ENCODE data around the gene HIPK2.

HIPK2 gene

DNA sequence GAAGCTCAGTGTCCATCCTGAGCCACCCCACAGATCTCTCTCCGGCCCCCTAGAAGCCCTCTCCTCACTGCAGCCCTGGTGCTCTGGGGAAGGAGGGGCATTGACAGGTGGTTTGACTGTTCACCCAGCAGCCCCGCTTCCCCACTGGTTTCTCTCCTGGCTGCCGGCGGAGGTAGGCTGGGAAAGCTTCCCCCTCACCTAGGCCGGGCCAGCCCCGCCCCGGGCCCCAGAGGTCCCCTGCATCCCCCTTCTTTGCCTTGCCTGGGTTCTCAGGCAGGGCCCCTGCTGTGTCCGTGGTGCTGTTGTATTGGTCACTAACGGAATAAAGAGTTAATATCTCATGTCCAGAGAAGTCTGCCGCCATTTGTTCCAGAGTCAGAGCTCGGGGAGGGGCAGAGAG lies 233.2 kb downstream of the HIPK2 start:
- Histone ChIP-seq H3K4me1 (ENCODE audit: control insufficient read depth, insufficient read depth, low read length) (peaks cover 2% of the 10 kb centered on the region), H3K9ac (ENCODE audit: low read length in 2 of 2) (no peak overlapping the region), H3K9me3 (ENCODE audit: control insufficient read depth in 2 of 2, low read length in 2 of 2) (no peaks in the 10 kb centered on the region), H3K4me3 (ENCODE audit: low read length in 2 of 2) (no peak overlapping the region), H3K27ac (ENCODE audit: low read length) (no peak overlapping the region), H3K36me3 (ENCODE audit: control insufficient read depth in 2 of 2, insufficient read depth in 2 of 2, low read length in 2 of 2) (no peaks in the 10 kb centered on the region), H3K27me3 (ENCODE audit: control insufficient read depth in 1 of 2, insufficient read depth in 2 of 2, low read length in 2 of 2) (no peaks in the 10 kb centered on the region)

DNA sequence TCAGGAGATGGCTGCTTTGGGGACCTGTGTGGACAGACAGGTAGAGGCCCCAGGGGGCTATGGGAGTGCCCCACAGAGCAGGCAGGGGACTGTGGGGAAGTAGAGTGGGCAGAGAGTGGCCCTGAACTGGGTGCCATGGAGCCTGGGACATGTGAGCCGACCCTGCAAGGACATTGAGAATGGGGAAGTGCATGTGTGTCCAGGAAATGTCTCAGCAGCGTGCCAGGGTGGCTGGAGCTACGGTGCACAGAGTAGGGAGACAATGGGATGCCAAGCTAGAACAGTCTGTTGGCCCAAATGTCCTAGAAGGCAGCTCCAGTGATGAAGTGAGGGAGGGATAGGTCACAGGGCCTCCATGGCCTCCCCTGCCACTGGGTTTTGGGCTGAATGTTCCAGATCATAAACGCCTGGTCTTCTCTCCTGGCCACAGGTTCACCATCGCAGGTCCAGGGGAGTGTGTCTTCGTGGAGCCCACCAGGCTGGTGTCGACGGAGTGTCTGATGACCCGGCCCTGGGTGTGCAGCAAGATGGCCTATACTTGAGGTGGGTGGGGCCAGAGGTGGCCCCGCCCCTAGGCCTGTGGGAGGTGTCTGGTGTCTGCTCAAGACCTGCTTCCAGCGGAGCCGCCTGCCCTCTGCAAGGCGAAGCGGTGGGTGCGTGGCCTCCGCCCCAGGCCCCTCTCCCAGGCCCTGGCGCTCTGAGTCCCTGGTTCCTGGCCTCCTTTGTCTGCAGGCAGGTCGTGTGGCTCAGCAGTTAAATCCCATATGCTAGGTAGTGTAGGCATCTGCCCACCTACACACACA lies 233.8 kb downstream of the HIPK2 start:
- Histone ChIP-seq H3K9me3 (ENCODE audit: control insufficient read depth in 2 of 2, low read length in 2 of 2) (no peaks in the 10 kb centered on the region), H3K27ac (ENCODE audit: low read length) (no peak overlapping the region), H3K36me3 (ENCODE audit: control insufficient read depth in 2 of 2, insufficient read depth in 2 of 2, low read length in 2 of 2) (no peaks in the 10 kb centered on the region)

DNA sequence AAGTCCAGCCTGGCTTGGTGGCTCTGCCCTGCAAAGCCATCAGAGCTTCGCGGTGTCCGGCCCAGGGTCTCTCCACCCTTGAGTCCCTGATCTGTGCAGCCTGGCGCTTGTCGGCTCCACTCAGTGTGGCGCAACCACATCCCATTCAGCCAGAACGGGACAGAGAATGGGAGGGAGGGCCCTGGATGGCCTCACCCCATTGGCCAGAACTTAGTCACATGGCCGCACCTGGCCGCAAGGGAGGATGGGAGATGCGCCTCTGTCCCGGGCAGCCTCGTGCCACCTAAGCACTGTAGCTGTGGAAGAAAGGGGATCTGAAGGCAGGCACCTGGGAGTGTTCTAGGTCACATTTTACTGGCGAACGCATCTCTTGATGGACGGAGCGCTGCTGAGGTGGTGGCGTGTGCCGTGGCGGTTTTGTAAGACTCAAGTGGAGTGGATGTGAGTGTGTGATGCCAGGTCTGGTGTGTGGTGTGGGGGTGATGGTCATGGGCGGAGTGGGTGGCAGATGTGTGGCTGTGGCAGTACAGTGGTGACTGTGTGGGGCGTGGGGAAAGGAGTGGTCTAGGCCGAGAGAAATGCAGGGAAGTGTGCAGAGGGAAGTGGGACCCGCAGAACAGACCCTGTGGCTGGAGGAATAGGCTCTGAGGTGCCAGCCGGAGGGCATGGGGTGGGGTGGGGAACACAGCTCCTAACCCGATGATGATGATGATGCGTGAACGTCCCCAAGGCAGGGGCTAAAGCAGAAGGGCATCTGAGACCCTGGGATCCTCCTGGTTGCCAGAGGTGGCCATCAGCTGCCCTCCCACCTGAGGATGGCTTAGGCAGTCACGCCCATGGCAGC lies 235.3 kb downstream of the HIPK2 start:
- no peaks in the 10 kb centered on the region for H3K9me3 ChIP-seq (ENCODE audit: control insufficient read depth in 2 of 2, low read length in 2 of 2)
- H3K4me3 ChIP-seq (ENCODE audit: low read length in 2 of 2): no peak overlapping the region
- H3K27ac ChIP-seq (ENCODE audit: low read length): no peak overlapping the region
- no peak overlapping the region for H3K9ac ChIP-seq (ENCODE audit: low read length in 2 of 2)
- H3K4me1 ChIP-seq (ENCODE audit: control insufficient read depth, insufficient read depth, low read length): peaks cover 8% of the 10 kb centered on the region
- no peaks in the 10 kb centered on the region for H3K27me3 ChIP-seq (ENCODE audit: control insufficient read depth in 1 of 2, insufficient read depth in 2 of 2, low read length in 2 of 2)
- no peaks in the 10 kb centered on the region for H3K36me3 ChIP-seq (ENCODE audit: control insufficient read depth in 2 of 2, insufficient read depth in 2 of 2, low read length in 2 of 2)

More for the DNA sequence above, 233.8 kb downstream of the HIPK2 start:
- Histone ChIP-seq H3K4me1 (ENCODE audit: control insufficient read depth, insufficient read depth, low read length) (peaks cover 6% of the 10 kb centered on the region), H3K27me3 (ENCODE audit: control insufficient read depth in 1 of 2, insufficient read depth in 2 of 2, low read length in 2 of 2) (no peaks in the 10 kb centered on the region), H3K4me3 (ENCODE audit: low read length in 2 of 2) (no peak overlapping the region), H3K9ac (ENCODE audit: low read length in 2 of 2) (no peak overlapping the region)

DNA sequence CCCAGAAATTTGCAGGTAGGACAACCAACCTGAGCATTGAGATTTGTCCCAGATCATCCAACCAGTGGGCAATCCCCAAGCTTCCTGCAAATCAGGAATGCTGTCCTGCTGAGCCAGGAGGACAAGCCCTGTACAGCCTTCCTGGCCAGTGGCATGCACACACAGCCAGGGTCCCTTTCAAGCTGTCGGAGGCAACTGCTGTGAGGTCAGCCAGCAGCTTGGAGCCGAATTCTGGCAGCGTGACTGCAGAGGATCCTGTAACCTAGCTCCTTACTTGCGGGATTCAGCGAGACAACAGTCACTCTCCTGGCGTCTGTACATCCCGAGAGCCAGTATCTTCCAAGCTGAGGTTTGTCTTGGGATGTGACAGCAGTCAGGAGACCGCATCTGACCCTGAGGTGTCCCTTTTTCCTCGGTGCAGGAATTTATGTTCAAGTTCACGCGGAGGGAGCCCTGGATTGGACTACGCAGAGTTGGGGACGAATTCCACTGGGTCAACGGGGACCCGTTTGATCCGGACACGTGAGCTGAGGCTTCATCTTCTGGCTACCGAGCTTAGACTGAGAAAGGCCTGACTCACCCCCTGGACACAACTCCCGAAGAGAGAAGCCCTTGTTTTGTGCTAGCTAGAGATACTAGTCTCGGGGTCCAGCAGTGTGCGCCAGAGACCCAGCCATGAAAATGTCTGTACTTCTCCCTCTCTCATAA lies 236.0 kb downstream of the HIPK2 start:
- no peaks in the 10 kb centered on the region for H3K27me3 ChIP-seq (ENCODE audit: control insufficient read depth in 1 of 2, insufficient read depth in 2 of 2, low read length in 2 of 2)
- H3K36me3 ChIP-seq (ENCODE audit: control insufficient read depth in 2 of 2, insufficient read depth in 2 of 2, low read length in 2 of 2): no peaks in the 10 kb centered on the region
- H3K4me1 ChIP-seq (ENCODE audit: control insufficient read depth, insufficient read depth, low read length): peaks cover 8% of the 10 kb centered on the region
- H3K9me3 ChIP-seq (ENCODE audit: control insufficient read depth in 2 of 2, low read length in 2 of 2): no peaks in the 10 kb centered on the region
- H3K9ac ChIP-seq (ENCODE audit: low read length in 2 of 2): no peak overlapping the region
- no peak overlapping the region for H3K4me3 ChIP-seq (ENCODE audit: low read length in 2 of 2)
- H3K27ac ChIP-seq (ENCODE audit: low read length): no peak overlapping the region

DNA sequence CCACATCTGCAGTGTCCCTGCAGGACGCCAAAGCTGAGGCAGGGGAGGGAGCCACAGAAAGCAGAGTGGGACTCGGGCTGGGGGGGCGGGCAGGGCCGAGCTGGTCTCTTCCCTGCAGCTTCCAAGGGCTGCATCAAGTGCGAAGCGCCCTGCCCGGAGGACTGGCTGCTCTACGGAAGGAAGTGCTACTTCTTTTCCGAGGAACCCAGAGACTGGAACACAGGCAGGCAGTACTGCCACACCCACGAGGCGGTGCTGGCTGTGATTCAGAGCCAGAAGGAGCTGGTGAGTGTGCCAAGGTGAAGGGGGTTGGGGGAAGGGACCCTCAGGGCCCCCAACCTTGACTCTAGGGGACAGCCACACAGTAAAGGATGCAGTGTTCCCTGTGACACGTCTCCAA lies 237.6 kb downstream of the HIPK2 start:
- no peak overlapping the region for H3K4me3 ChIP-seq (ENCODE audit: low read length in 2 of 2)
- no peak overlapping the region for H3K27ac ChIP-seq (ENCODE audit: low read length)
- H3K36me3 ChIP-seq (ENCODE audit: control insufficient read depth in 2 of 2, insufficient read depth in 2 of 2, low read length in 2 of 2): no peaks in the 10 kb centered on the region

DNA sequence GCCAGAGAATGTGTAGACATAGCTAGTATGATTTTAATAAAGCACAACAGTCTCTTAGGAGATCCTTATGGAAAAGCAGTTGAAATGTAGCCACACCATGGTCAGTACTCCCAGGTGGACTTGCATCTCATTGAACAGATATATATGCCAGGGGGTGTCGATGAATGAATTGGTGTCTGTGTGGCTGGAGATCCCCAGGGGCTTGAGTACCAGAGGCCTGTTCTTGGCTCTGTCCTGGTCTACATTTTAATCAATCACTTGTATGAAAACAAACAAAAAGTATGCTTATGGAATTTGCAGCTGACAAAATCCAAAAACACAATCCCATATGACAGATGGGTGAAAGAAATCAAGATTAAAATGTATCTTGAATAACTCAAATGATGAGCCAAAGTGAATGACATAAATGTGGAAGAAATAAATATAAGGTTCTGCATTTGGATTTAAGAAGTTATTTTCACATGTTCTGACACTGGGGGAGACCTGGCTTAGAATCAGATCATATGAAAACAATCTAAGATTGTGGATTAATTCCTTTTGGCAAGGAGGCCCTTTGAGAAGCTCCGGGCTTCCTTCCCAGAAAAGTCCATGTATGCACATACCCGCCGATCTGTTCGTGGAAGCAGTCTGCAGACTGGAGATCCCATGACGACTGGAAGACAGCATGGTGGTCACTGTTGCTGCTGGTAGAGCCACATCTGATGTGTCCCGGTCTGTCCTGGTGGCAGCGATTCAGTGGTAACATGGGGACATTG lies 238.7 kb downstream of the HIPK2 start:
- Histone ChIP-seq H3K4me3 (ENCODE audit: low read length in 2 of 2) (no peak overlapping the region), H3K4me1 (ENCODE audit: control insufficient read depth, insufficient read depth, low read length) (peaks cover 8% of the 10 kb centered on the region), H3K9ac (ENCODE audit: low read length in 2 of 2) (no peak overlapping the region), H3K27me3 (ENCODE audit: control insufficient read depth in 1 of 2, insufficient read depth in 2 of 2, low read length in 2 of 2) (no peaks in the 10 kb centered on the region), H3K9me3 (ENCODE audit: control insufficient read depth in 2 of 2, low read length in 2 of 2) (no peaks in the 10 kb centered on the region), H3K36me3 (ENCODE audit: control insufficient read depth in 2 of 2, insufficient read depth in 2 of 2, low read length in 2 of 2) (no peaks in the 10 kb centered on the region), H3K27ac (ENCODE audit: low read length) (no peak overlapping the region)

More for the DNA sequence above, 237.6 kb downstream of the HIPK2 start:
- Histone ChIP-seq H3K9ac (ENCODE audit: low read length in 2 of 2) (no peak overlapping the region), H3K27me3 (ENCODE audit: control insufficient read depth in 1 of 2, insufficient read depth in 2 of 2, low read length in 2 of 2) (no peaks in the 10 kb centered on the region), H3K4me1 (ENCODE audit: control insufficient read depth, insufficient read depth, low read length) (peaks cover 8% of the 10 kb centered on the region), H3K9me3 (ENCODE audit: control insufficient read depth in 2 of 2, low read length in 2 of 2) (no peaks in the 10 kb centered on the region)

DNA sequence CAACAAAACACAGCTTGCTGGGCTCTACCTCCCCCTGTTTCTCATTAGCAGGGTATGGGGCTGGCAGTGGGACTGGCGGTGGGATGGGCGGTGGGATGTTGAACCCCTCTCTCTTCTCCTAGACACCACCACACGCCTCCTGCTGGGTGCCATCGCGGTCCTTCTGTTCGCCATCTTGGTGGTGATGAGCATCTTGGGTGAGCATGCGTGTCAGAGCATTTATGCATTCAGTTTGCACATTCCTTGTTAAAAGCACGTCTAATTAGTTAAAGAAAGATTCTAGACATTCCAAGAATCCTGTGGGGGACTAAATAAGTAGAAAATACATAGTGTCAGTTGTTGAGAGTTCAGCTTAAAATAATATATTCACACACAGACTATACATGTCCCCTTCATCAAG lies 241.6 kb downstream of the HIPK2 start:
- Histone ChIP-seq H3K27me3 (ENCODE audit: control insufficient read depth in 1 of 2, insufficient read depth in 2 of 2, low read length in 2 of 2) (no peaks in the 10 kb centered on the region), H3K27ac (ENCODE audit: low read length) (no peak overlapping the region), H3K9ac (ENCODE audit: low read length in 2 of 2) (no peak overlapping the region), H3K4me1 (ENCODE audit: control insufficient read depth, insufficient read depth, low read length) (peaks cover 8% of the 10 kb centered on the region), H3K36me3 (ENCODE audit: control insufficient read depth in 2 of 2, insufficient read depth in 2 of 2, low read length in 2 of 2) (no peaks in the 10 kb centered on the region), H3K4me3 (ENCODE audit: low read length in 2 of 2) (no peak overlapping the region), H3K9me3 (ENCODE audit: control insufficient read depth in 2 of 2, low read length in 2 of 2) (no peaks in the 10 kb centered on the region)

DNA sequence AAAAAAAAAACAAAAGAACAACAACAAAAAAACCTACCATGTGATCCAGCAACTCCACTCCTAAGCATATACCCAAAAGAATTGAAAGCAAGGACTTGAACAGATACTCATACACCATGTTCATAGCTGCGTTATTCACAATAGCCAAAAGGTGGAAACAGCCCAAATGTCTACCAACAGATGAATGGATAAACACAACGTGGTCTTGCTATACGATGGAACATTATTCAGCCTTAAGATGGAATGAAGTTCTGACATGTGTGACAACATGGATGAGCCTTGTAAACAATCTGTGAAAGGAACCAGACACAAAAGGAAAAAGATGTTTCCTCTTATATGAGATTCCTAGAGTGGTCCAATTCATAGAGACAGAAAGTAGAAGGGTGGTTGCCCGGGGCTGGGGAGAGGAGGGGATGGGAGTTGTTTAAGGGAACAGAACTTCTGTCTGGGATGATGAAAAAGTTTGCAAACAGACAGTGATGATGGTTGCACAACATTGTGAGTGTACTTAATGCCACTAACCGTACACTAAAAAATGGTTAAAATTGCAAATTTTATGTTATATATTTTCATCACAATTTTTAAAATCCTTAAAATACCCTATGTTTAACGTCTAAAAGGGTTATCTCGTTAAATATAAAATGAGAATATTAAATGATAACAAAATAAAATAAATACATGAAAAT lies 242.7 kb downstream of the HIPK2 start:
- Histone ChIP-seq H3K9me3 (ENCODE audit: control insufficient read depth in 2 of 2, low read length in 2 of 2) (no peaks in the 10 kb centered on the region), H3K36me3 (ENCODE audit: control insufficient read depth in 2 of 2, insufficient read depth in 2 of 2, low read length in 2 of 2) (no peaks in the 10 kb centered on the region), H3K4me1 (ENCODE audit: control insufficient read depth, insufficient read depth, low read length) (peaks cover 8% of the 10 kb centered on the region), H3K4me3 (ENCODE audit: low read length in 2 of 2) (no peak overlapping the region), H3K9ac (ENCODE audit: low read length in 2 of 2) (no peak overlapping the region), H3K27me3 (ENCODE audit: control insufficient read depth in 1 of 2, insufficient read depth in 2 of 2, low read length in 2 of 2) (no peaks in the 10 kb centered on the region), H3K27ac (ENCODE audit: low read length) (no peak overlapping the region)

DNA sequence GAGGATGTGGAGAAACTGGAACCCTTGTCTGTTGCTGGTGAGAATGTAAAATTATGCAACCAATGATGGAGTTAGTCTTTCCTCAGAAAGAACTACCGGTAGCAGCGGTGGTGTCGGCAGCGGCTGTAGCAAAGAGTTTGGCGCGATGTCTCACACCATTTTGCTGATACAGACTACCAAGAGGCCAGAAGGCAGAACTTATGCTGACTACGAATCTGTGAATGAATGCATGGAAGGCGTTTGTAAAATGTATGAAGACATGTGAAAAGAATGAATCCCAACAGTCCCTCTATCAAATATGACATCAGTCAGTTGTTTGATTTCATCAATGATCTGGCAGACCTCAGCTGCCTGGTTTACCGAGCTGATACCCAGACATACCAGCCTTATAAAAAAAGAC lies 243.7 kb downstream of the HIPK2 start:
- Histone ChIP-seq H3K36me3 (ENCODE audit: control insufficient read depth in 2 of 2, insufficient read depth in 2 of 2, low read length in 2 of 2) (no peaks in the 10 kb centered on the region), H3K4me1 (ENCODE audit: control insufficient read depth, insufficient read depth, low read length) (peaks cover 2% of the 10 kb centered on the region), H3K9ac (ENCODE audit: low read length in 2 of 2) (no peak overlapping the region), H3K27me3 (ENCODE audit: control insufficient read depth in 1 of 2, insufficient read depth in 2 of 2, low read length in 2 of 2) (no peaks in the 10 kb centered on the region), H3K9me3 (ENCODE audit: control insufficient read depth in 2 of 2, low read length in 2 of 2) (no peaks in the 10 kb centered on the region), H3K27ac (ENCODE audit: low read length) (no peak overlapping the region), H3K4me3 (ENCODE audit: low read length in 2 of 2) (no peak overlapping the region)

Data from stomach smooth muscle (tissue), 2 donors.